ENCODE results near the gene BAD.
"Not testable (repeated sequence)": the region's sequence is repeated elsewhere in the genome, so short reads cannot be mapped to it uniquely, and the experiment has no call there.

Gene BAD

DNA sequence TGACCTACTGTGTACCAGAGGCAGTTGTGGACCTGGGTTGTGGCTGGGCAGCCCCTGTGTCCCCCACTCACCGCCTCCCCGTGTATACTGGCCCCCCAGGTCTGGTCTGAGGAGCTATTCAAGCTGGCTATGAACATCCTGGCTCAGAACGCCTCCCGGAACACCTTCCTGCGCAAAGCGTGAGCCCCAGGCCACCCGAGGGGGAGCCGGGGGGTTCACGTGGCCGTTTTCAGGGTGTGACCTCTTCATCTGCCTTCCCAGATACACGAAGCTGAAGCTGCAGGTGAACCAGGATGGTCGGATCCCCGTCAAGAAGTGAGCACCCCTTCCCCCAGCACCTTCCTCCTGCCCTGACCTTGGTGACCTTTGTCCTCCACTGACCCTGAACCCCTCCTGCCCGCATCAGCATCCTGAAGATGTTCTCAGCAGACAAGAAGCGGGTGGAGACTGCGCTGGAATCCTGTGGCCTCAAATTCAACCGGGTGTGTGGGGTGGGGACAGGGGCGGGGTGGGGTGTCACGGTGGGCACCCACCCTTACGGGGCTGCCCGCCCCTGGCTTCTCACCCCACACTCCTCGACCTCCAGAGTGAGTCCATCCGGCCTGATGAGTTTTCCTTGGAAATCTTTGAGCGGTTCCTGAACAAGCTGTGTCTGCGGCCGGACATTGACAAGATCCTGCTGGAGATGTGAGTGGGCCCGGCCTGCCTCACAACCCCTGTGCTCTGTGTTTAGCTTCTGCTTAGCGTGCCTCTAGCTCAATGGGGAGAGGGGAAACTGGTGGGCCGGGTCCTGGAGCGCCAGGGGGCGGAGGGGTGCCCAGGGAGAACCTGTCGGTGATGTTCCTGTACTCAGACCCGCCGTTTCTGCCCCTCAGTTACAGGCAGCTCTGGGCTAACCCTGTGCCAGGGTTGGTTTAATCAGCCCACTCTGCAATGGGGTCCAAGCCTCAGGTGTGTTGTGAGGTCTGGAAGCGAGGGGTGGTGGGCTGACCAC, 29.0 kb downstream of the BAD start:
- no peak for DNase-seq

DNA sequence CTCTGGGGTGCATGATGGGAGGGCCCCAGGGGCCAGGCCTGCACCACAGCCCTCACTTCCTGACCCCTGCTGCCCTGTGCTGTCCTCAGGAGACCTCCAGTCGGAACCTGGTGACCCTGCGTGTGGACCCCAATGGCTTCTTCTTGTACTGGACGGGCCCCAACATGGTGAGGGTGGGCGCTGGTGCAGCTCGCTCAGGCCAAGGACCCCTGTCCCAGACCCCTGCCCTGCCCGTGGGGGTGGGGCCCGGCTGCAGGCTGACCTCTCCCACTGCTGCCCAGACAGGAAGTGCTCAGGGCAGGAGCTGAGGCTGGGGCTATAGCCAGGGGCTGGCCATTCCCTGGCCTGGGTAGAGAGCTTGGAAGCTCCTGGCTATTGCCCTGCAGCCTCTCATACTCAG, 30.1 kb downstream of the BAD start:
- no peak for DNase-seq

DNA sequence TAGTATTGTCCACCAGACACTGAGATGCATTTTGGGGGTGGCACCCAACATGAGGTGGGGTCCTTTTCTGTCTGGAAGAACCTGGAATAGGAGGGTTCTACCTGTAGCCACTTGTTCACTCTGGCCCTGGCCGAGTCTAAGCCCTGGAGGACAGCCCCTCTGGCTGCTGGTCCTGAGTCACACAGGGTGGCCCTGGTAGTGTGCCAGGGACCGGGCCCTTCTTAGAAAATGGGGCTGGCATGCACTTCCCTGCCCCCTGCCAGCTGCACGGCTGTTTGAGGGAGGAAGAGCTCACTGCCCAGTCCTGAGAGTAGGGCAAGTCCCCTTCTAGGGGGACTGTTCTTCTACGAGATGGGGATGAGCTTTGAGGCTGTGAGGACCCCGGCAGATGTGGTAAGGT, 31.0 kb downstream of the BAD start:
- DNase-seq, result no peak

DNA sequence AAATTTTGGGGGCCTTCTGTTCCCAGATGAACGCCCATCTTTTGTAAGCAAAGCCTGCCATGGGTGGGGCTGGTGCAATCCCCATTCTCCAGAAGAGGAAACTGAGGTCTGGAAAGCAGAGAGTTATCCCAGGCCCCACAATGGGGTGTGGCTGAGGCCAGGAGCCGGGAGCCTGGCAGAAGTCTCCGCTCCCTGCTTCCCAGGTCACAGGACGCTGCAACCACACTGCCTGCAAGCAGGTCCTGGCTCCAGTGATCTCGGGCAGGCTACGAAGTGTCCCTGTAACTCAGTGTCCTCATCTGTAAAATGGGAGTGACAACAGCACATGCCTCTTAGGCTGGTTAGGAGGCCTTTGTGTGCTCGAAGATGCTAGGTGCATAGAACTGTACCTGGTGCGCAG, 31.4 kb downstream of the BAD start:
- no peak for DNase-seq

DNA sequence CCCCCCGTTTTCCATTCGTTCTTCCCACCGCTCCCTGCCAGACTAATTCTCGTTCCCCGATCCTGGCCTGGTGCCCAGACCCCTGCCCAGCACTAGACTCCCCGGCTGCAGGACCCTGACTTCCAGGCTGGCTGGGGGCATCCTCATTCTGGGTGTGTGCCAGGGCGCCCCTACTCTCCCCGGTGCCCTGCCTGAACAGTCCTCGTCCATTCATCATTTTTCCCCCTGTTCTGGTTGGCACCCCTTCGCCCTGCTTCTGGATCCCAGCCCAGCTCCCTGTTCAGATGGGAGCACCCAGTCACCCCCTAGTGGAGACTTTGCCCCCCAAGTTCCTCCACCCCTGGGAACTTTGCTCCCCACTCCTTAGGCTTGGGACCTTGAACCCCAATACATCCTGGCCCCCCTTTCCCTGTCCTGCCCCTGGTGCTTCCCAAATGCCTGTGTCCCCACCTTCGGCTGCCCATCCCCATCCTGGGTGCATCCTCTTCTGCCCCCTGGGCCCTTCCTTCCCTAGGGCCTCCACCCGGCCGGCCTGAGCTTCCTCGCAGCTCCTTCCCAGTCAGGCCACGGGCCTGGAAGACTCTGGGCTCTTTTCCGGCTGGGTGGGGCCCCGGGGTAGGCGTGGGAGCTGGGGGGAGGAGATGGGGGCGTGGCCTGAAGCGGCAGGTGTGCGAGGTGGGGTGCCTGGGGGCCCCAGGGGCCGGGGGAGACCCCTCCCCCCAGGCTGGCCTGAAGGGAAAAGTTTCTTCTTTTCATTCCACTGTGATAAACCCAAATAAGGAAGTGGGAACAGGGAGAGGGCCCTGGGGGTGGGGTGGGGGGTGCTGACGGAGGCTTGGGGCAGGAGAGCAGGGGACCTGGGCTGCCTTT, 32.2 kb downstream of the BAD start:
- DNase-seq, result no peak

DNA sequence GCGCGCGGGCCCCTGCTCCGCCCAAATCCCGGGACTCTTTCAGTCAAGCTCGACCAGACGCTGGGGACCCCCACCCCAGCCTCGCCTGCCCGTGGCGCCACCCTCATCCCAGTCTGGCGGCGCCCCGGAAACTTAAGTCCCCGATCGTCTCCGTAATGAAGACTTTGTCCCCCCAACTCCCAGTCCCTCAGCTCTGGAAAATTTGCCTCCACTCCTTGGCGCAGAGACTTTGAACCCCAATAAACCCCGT, 32.8 kb downstream of the BAD start:
- DNase-seq, result no peak

DNA sequence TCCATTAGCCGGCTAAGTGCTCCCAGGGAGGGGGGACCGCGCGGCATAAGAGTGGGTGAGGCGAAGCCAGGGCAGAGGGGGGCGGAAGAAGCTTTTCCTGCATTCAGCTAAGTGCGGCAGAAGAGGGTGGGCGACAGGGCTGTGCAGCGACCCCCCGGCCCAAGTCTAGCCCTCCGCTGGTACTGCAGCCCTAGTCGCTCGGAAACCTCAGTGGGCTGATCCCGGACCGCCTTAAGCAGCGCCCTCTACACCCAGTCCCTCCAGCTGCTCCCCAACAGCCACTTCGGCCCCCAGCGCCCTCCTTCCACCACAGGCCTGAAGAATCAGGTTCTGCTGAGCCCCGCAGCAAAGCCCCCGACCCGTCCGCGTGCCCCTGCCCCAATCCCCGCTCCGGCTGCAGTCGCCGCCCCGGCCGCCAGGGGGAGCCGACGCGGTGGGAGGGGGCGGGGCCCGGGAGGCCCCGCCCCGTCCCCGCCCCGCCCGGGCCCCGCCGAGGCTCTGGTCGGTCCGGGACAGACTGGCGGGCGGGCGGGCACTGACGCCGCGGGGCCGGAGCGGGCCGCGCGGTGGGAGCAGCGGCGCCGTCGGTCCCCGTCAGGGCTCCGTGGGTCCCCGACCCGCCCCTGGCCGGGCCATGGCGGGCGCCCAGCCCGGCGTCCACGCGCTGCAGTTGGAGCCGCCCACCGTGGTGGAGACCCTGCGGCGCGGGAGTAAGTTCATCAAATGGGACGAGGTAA, 33.3 kb downstream of the BAD start, which contains the start of gene PLCB3:
TSS of gene PLCB3 (plus strand) at position 515 of the 737 bp plus-strand sequence. CDS start at position 635, 120 bp downstream.
- DNase-seq, result peak; percentile 25 to 46

DNA sequence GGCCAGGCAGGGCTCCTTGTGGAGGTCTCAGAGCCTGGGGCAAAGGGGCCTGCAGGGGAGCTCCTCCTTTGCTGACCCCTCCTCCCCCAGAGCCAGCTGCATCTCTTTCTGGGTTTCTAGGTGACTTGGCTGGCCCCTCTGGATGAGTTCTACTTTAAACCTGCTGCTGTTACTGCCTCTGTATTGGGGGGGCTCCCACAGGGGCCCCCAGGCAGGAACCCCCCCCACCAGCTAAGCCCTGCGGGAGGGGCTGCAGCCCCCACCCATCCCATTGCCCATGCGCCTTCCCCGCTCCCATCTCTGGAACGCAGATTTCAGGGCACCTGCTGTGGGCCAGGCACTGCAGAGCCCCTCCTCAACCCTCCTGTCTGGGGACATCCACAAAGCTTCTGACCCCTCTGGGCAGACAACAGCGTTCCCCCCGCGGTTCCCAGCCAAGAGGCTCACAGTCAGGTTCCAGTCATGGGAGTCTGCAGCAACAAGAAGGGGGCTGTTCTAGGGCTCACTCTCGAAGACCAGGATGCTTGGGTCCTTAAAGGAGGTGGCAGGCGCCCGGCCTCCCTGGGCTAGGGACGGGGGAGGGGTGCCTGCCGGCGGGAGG, 34.0 kb downstream of the BAD start:
- DNase-seq, result no peak

DNA sequence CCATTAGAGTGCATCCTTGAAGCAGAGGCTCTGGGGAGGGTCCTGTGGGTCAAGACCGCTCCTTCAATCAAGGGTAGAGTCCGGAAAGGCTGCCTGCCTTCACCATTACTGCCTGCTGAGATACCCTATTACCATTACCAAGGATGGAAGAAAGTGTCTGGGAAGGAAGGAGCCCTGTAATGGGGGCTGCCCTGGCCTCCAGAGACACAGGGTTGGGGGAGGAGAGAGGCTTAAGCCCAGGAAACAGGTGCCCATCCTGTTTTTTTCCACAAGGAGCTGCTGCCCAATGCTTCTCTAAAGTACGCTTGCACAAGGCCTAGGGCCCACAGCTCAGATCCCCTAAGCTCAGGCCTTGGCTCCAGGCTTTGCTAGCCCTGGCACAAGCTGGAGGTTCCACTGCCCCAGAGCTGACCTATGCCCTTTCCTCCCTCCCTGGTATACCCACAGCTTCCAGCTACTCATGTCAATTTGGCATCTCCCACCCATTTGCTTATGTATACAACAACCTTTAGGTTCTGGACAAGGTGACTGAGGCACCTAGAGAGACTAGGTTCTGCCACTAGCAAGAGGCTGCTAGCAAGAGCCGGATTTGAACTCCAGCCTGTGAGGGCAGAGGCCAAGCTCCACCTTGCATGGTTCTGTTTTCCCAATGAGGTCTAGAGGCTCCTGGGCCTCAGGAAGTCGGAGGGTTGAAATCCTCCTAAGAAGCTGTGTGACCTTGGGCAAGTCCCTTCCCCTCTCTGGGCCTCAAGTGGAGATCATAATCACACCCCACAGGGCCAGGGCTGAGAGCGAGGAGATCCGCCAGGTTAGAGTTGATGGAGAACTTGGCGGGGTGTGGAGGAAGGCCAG, 34.7 kb downstream of the BAD start:
- no peak for DNase-seq

DNA sequence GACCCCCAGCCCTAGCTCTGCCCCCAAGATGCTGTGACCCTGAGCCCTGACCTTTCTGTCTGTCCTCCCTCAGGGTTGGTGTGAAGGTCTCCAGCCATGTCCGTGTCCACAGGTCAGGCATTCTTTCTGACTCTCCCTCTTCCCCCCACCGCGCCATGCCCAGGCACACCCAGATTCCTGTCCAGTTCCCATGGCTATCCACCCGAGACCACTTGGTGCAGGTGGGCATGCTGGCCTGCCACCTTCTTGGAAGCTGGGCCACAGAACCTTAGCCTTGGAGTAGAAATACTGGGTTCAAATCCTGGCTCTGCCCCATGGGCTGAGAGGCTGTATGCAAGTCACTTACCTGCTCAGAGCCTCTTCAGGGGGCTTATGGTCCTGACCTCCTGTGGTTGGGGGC, 35.4 kb downstream of the BAD start:
- DNase-seq, result no peak

DNA sequence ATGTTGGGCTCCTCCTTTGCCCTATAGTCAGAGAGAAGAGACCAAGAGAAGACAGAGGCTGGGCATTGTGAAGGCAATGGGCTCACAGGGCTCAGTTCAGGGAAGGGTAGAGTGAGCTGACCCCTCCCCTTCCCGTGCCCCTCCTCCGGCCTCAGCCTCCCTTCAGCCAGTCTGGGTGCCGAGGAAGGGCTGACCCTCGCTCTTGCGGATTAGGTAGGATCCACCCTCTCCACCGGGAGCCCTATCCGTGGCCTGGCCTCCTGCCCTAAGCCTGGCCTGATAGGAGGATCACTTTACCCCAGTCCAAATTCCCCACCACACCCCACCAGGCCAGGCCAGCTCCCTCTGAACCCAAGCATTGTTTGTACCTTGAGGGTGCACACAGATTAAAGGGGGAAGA, 35.9 kb downstream of the BAD start:
- DNase-seq, result no peak

DNA sequence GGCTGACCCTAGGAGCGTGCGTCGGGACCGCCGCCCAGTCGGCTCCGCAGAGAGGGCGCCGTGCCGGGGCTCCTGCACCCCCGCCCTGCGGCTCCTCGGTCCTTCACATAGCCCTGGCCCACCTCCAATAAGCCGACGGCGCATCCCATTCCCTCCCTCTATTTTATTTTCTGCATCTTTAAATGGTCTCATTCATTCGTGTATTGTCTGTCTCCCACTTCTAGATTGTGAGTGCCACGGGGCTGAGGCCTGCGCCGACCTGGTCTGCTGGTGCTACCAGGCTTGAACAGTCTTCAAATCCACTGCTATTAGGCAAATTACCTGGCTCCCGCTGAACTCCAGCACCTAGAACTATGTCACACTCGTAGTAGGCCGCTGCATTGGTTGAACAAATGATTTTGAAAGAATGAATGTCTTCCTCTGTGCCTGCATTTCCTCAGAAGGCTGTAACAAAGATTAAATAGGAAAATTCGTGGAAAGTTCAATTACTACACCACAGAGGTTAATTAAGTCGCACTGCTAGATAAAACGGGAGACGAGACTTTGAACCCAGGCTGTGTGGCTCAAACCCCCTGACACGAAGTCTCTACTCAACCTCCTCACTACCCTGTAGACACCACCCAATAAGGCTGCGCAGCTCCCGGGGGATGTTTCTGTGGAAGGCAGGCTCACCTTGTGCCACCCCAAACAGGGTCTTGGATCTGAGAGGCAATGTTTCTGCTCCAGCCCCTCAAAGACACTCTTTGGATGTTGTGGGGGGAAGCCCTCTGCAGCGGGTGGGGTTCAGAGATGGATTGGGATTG, 36.5 kb downstream of the BAD start:
- DNase-seq, result no peak

DNA sequence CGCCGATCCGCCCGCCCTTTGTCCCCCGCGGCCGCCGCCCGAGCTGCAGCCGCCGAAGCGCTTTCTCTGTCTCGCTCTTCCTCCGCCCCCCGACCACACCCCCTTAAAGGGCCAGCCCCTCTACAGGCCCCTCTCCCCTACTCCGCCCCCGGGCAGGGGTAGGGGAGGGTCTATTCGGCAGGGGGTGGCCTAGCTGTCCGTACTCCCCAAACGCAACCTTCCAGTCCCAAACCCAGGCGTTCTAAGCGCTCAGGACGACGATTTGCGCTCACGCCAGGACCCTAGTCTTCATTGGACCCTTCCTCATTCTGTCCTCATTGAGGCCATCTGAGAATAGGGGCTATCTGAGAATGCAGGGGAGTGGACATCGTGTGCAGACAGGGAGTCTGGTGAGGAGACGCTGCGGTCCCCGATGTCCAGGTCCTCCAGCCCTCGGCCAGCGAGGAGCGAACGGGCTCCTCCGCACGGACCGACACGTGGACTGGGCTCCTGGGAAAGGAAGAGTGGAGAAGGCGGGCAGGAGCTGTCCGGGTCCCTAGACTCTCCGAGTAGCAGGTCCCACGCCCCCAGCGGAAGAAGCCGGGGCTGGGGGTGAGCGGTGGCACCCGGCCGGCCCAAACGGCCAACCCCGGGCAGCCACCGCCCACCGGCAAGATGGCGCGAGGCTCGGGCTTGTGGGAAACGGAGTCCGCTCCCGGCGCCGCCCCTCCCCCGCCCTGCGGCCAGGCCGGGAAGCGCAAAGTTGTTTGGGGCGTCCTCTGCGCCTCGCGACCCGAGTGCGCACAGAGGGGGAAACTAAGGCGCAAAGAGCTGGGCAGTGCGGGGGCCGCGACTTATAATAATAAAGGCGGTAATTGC, 37.4 kb downstream of the BAD start, which contains the start of gene PPP1R14B:
TSS of gene PPP1R14B (minus strand) at position 73 of the 858 bp plus-strand sequence. CDS start 270 bp downstream, outside the sequence.
- peak; percentile 64 to 66 for DNase-seq

DNA sequence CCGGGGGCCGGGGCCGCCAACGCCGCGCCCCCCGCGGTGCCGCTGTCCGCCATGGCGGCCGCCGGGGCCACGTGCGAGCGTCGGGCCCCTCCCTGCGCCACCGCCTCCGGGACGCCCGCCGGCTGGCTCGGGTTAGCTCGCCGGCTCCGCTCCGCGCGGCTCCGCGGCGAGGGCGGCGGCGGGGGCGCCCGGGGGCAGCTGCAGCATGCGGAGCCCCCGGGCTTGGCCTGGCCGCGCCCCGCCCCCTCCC, 37.9 kb downstream of the BAD start:
- DNase-seq, result not testable (repeated sequence)

DNA sequence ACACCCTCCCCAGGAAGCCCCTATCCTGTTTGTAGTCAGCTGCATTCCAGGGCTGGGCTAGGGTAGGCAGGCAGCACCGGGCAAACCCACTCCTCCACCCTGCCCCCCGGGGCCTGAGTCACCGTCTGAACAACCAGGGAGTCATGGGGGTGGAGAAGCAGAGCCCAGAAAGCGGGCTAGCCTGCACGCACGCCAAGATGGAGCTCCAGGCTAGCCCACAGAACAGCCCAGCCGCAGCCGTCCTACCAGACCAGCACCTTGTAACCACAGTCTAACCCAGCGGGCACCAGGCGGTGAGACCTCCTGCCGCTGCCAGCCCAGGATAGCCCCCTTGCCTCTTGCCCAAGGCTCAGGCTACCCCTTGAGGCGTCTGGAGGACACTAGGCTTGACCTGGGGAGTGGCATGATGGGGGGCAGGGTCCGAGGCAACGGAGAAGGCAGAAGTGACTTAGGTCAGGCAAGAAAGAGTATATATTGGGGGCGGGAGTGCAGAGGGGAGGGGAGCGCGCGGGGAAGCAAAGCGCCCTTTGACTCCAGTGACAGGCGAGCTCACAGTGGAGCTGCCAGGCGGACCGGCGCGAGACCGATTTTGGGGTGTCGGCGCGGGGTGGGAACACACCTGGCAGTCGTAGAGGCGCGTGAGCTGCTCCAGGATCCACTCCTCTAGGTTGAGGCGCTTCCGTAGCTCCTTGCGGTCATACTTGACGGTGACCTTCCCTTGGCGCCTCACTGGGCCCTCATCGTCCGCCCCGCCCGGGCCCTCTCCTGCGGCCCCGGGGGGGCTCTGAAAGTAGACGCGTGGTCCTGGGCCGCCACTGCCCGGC, 38.5 kb downstream of the BAD start:
- peak in 1 of 2 experiments; percentile 30 for DNase-seq

DNA sequence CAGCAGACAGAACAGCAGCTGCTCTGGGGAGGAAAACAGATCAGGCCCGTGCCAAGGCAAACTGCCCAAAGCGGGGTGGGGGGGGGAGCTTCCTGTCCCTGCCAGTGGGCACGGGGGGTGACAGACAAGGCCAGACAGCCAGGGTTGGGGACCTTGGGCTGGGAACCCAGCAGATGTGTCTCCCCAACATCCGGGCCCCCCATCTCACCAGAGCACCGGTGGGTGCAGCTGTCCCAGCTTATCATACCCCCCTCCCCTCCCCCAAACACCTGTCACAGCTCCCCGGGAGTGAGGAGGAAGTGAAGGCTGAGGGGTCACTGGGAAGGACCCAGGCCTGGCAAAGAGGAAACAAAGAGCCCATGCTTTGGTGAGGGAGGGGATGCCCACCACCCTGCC, 39.1 kb downstream of the BAD start:
- peak; percentile 13 to 15 for DNase-seq

DNA sequence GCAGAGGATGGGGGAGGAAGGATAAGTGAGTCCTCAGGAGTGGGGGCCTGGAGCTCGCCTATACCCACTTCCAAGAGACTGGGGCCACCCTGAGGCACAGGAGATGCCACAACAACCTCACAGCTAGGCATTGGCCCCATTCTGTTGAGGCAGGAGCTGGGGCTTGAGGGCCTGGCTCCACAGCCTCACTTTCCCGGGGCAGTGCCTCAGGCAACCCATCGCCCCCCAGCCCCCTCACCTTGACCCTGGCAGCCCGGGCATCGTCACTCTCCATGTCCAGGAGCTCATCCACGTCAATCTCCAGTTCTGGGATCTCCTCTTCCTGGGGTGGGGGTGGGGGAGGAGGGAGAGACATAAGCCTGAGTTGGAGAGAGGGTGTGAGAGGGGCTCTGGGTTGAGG, 39.5 kb downstream of the BAD start:
- no peak for DNase-seq

DNA sequence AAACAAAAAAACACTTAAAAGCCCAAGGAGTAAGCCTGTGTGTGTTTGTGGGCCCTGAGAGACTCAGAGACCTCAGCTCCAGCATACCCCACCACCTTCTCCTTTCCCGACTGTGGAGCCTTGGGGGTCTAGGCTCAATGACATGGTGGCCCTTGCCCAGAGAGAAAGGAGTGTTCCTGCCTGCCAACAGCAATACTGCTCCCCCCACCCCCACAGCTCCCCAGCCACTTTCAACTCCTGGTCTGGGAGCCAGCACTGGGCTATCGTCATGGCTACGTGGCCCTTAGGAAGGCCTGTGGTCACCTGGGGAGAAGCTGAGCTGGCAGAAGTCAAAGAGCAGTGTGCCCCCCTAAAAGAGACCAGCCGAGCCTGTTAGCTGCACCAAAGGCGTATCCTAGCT, 40.4 kb downstream of the BAD start:
- no peak for DNase-seq

DNA sequence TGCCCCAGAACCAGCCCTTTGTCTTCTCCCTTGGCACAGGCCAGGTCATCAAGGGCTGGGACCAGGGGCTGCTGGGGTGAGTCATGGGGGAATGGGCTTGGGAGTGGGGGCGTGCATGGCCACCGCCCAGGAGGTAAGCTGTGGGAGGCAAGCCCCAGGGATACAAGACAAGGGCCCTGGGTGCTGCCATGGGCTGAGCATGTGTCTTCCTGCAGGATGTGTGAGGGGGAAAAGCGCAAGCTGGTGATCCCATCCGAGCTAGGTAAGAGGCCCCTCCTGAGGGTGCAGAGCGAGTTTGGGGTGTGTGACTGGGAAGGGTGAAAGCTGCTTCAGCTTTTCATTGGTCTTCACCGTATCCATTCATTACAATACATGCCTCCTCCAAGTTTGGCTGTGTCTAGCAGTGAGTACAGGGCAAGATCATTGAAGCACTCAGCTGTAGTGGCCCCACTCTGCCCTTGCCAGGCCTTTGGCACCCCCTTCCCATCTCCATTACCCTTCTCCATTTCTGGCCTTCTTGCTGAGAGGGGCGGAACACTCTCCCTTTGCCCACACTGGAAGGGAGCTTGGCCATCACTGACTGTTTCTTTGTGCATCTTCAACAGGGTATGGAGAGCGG, 41.1 kb downstream of the BAD start:
- no peak for DNase-seq
